Smooth muscle cell (in vitro differentiated cells): Measurements from ENCODE around the gene SLC6A11. TPM values are rescaled to one million over a fixed set of nuclear protein-coding genes. Genes with fewer than 3 reads are reported as not detected.

Experiments used
- polyA plus RNA-seq: library from polyadenylated mRNA; unstranded; fragments of >200 nt; fragmentation: Nextera tagmentation; extraction: Ambion mirVana; gene quantifications from 2 replicates; pipeline ENCODE4 v1.2.1, GENCODE V29; 2016
- total RNA-seq: library from RNA; depleted of rRNA; stranded (reverse); fragments of >200 nt; gene quantifications from 2 replicates; pipeline ENCODE4 v1.2.3, GENCODE V29; 2014

SLC6A11 gene
- total and polyA plus RNA-seq, 2 experiments from 2014 or later, result not detected

Other genes starting within 250 kb of the SLC6A11 start
- 0.40 TPM in 2 replicates for gene SLC6A1, start 176.5 kb downstream of the SLC6A11 start, total RNA-seq
- 0.26 TPM in 1 of 2 replicates, not detected in the other for gene SLC6A1, start 176.5 kb downstream of the SLC6A11 start, polyA plus RNA-seq